HG02938 (cell line): ENCODE data around the gene TMEM129.

ENCODE experiments used
- ATAC-seq: cut with Tn5 transposase; IDR thresholded peaks from one replicate; pipeline ENCODE4 v1.9.1; 2021; ENCODE audit warnings: mild to moderate bottlenecking, moderate library complexity; ENCODE audit not compliant: unreplicated experiment

The TMEM129 gene

DNA sequence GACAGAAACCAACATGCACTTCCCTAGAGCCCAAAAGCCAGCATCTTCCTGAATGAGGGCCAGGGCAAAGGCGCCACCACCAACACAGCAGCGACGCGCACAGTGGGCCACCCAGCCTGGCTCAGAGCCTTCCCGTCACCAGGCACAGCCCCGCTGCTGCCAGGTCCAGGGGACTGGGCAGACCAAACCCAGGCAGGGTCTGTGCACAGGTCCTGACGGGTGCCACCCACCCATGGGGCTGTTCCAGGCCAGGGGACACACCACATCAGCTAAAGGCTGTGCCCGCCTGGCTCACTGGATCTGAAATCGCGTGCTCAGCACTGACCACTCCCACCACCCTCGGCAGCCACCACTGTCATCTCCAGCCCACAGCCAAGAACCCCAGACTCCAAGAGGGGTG lies 50.8 kb downstream of the TMEM129 start:
- ATAC-seq, result no peak

DNA sequence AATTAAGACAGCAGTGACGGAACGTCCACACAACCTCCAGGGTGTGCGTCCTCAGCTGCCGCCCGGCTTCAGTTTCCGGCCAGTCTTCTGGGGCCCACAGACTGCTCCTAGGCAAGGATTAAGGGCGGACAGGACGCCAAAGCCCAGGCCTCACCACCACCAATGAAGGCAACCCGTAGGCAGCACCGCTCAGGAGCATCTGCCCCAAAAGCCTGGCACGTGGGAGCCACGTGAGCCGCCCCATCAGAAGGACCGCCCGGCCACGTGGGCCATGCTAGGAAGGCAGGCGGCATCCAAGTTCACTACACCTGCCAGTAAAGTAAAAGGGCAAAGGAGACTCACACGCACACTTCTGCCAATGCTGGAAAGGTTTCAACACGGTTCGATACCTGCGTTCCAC lies 51.3 kb downstream of the TMEM129 start:
- no peak for ATAC-seq

DNA sequence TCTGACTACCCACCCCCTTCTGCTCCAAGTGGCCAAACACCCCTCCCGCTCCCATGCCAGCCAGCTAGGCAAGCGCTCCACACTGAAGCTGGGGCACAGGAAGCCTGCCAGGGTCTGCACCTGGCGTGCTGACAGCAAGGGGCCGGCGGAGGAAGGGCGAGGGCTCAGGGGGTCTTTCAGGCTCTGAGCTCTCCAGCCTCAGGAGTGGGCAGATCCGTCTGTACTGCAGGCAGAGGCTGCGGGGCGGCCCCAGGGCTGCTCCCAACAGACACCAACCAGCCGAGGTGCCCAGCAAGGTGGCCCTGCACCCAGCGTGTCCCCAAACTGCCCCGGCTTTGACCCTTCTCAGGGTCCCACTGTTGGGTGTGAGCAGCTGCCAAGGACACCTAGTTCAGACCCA lies 51.9 kb downstream of the TMEM129 start:
- ATAC-seq, result no peak

DNA sequence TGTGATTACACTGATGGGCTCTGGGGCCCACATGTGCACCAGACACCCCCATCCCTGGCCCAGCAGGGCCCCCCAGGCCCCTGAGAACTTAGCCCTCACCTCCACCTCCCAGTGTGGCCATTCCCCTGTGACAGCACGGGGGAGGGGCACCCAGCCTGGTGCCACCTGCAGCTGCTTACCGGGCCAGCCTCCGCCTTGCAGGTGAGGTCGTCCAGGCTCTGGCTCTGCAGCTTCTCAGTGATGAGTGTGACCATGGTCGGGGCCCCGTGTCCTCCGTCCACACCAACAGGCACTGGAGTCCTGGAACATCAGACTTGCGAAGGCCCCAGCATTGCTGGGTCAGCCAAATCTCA lies 52.7 kb downstream of the TMEM129 start:
- ATAC-seq, result no peak

DNA sequence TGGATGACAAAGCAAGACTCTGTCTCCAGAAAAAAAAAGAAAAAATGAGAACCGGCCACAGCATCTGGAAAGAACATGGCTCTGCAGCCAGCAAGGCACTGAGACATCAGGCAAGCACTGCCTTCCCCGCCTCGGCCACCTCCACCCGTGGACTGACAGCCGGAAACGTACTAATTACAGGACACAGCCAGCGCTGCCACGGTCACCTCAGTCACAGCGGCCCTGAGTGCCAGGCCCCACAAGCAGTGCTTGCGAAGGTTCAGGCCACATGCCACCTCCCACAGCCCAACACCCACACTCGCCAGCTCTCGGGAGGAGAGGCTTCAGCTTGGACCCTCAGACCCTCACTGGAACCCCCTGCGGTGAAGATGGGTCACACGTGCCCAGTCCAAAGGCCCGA lies 53.9 kb downstream of the TMEM129 start:
- no peak for ATAC-seq

DNA sequence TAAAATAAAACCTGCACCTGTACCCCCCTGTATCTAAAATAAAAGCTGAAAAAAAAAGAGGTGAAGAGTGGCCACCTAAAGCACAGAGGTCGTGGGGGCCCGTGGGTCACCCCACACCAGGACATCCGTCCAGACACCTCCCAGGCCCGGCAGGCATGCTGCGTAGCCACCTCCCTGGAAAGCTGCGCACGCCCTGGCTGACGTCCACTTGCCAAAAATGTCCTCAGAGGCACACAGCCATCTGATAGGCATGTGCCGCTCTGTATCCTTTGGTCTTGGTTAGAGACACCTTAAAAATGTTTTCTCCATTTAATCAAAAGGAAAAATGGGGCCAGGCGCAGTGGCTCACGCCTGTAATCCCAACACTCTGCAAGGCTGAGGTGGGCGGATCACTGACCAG lies 54.7 kb downstream of the TMEM129 start:
- no peak for ATAC-seq
